ENCODE data around the gene MAGI1.
"Not testable (repeated sequence)": the region's sequence is repeated elsewhere in the genome, so short reads cannot be mapped to it uniquely, and the experiment has no call there.

MAGI1 gene

GRCh38 chr3:65875393-65876027 lies 163.2 kb downstream of the MAGI1 start:
- no peak for DNase-seq (ENCODE audit: low read depth)

- DNase-seq (ENCODE audit: low read depth), result no peak
Observed at GRCh38 chr3:65873869-65874268, 164.8 kb downstream of the MAGI1 start.

DNA sequence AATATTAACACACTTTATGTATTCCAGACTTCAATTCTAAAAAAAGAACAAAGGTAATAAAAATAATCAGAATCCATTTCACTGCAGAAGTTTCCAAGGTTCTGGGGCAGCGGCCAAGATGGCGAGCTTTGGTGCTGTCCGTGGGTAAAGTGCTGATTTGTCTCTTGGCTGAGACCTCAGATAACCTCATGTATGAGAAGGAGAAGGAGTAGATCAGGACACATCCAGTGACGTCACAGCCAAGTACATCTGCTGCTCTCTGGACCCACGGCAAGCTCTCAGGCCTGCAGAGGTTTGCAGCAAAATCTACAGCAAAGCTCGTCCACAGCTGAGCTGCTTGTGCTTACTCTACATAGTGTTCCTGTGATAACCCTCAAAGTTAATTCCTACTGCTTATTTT lies 165.7 kb downstream of the MAGI1 start:
- DNase-seq (ENCODE audit: low read depth), result no peak

GRCh38 chr3:65871305-65872141 lies 167.2 kb downstream of the MAGI1 start:
- no peak for DNase-seq (ENCODE audit: low read depth)

DNA sequence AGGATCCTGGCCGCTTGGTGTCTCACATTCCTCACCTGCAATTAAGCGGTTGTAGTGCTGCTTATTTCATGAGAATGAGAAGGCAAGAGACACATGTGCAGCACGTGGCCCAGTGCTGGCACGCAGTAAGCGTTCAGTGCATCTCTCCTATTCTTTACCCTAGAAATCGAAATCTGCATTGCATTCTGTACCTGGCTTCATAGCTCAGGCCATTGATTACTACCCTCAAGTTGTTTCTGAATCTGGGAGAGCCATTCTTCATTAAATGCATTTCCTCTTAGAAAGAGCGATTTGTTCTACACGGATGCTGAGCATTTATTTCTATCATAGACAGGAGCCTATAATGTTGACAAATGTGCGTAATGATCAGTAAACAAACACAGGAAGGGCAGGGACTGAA lies 168.9 kb downstream of the MAGI1 start:
- DNase-seq (ENCODE audit: low read depth), result no peak

DNA sequence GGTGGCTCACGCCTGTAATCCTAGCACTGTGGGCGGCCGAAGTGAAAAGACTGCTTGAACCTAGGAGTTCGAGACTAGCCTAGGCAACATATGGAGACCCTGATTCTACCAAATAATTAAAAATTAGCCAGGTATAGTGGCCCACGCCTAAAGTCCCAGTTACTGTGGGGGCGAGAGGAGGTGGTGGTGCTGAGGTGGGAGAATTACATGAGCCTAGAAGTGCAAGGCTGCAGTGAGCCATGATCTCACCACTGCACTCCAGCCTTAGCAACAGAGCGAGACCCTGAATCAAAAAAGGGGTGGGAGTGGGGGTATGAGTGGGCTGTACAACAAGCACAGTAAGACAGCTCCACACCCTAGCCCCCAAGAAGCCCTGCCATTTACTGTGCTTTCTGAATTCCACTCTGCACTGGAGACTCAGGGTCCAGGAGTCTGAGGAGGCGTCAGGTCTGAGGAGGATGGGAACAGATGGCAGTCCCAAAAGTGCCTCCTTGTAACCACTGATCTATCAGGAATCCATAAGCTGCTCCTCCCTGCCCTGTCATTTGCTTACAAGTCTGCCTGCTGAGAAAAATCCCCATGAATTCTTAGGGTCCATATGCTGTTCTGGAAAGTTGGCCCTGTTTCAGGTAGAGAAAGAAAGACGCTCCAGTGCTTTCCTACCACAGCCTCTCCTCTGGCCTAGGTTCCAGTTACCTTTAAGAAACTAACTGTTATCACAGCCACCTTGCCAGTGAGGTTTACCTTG lies 171.1 kb downstream of the MAGI1 start:
- no peak for DNase-seq (ENCODE audit: low read depth)

GRCh38 chr3:65864357-65864904 lies 174.3 kb downstream of the MAGI1 start:
- DNase-seq (ENCODE audit: low read depth), result no peak

- DNase-seq (ENCODE audit: low read depth), result no peak
Observed at GRCh38 chr3:65861718-65862117, 177.0 kb downstream of the MAGI1 start.

GRCh38 chr3:65859612-65860011 lies 179.1 kb downstream of the MAGI1 start:
- DNase-seq (ENCODE audit: low read depth), result not testable (repeated sequence)

GRCh38 chr3:65858749-65859148 lies 180.0 kb downstream of the MAGI1 start:
- DNase-seq (ENCODE audit: low read depth), result no peak

GRCh38 chr3:65857327-65857726 lies 181.4 kb downstream of the MAGI1 start:
- no peak for DNase-seq (ENCODE audit: low read depth)

GRCh38 chr3:65856907-65857306 lies 181.8 kb downstream of the MAGI1 start:
- no peak for DNase-seq (ENCODE audit: low read depth)

GRCh38 chr3:65855370-65856100 lies 183.2 kb downstream of the MAGI1 start:
- DNase-seq (ENCODE audit: low read depth), result peak; percentile 84

- DNase-seq (ENCODE audit: low read depth), result no peak
Observed at GRCh38 chr3:65854606-65855304, 184.0 kb downstream of the MAGI1 start.

- peak; percentile 50 for DNase-seq (ENCODE audit: low read depth)
Observed at GRCh38 chr3:65851827-65852226, 186.9 kb downstream of the MAGI1 start.

GRCh38 chr3:65850261-65850660 lies 188.5 kb downstream of the MAGI1 start:
- no peak for DNase-seq (ENCODE audit: low read depth)

- DNase-seq (ENCODE audit: low read depth), result peak; percentile 30
Observed at GRCh38 chr3:65848024-65848423, 190.7 kb downstream of the MAGI1 start.

DNA sequence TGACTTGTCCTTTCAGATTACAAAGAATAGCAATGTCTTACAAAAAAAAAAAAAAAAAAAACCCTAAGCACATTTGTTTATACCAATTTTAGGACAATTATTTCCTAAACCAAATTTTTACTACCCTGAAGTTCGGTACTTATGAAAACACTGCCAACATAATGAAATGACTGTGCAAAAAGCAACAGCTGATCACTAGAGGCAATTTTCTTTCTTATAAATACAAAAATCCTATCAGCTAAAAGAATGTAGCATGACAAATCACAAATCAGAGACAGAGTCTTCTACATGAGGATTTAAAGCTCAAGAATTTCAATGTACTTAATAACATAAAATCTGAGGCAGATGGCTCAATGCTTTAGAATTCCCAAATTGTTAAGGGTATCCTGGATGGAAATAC lies 191.8 kb downstream of the MAGI1 start:
- DNase-seq (ENCODE audit: low read depth), result no peak

DNA sequence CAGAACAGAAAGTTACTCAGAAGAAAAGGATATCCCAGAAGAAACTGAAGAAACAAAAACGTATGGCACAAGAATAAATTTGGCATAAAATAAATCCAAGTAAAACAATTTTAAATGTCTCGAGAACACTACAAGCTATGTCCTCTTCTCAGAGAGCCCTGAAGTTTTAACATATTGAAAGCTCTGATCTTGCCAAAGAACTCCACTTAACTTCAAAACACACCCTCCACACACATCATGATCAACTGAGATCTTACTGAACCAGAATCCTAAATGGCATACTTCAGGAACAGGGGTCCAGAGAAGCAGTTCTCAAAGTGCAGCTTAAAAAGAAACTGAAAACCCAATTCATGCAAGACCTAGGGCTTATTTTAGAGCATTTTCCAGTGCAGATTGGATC lies 194.3 kb downstream of the MAGI1 start:
- no peak for DNase-seq (ENCODE audit: low read depth)

GRCh38 chr3:65843732-65844131 lies 195.0 kb downstream of the MAGI1 start:
- no peak for DNase-seq (ENCODE audit: low read depth)

GRCh38 chr3:65837604-65838003 lies 201.1 kb downstream of the MAGI1 start:
- no peak for DNase-seq (ENCODE audit: low read depth)

Data from fibroblast of gingiva (primary cell).